GM19099 (cell line): ENCODE data around the gene KRT20.

Experiments
- POLR2A ChIP-seq: IDR thresholded peaks from 3 replicates; pipeline ENCODE4 v1.6.1; 2011; ENCODE audit warnings: low read depth; ENCODE audit not compliant: insufficient read length; ENCODE audit errors: extremely low read depth

The KRT20 gene

GRCh38 chr17:40872416-40872815 lies 12.6 kb downstream of the KRT20 start:
- TF ChIP-seq POLR2A: no peak

DNA sequence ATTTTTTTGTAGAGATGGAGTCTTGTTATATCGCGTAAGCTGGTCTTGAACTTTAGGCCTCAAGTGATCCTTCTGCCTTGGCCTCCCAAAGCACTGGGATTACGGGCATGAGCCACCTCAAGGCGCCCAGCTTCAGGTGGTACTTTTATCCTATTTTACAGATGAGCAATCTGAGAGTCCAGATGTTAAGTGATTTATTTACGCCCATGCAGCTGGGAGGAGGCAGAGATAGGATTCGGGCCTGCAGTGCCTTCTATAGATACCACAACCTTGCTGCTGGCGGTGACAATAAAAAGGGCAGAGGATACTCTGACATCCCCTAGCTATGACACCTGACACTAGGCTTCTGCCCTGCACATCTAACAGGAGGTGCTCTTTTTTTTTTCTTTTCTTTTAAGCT lies 13.7 kb downstream of the KRT20 start:
- no peak for TF ChIP-seq POLR2A

- no peak for TF ChIP-seq POLR2A
Observed at GRCh38 chr17:40870136-40870535, 14.9 kb downstream of the KRT20 start.

DNA sequence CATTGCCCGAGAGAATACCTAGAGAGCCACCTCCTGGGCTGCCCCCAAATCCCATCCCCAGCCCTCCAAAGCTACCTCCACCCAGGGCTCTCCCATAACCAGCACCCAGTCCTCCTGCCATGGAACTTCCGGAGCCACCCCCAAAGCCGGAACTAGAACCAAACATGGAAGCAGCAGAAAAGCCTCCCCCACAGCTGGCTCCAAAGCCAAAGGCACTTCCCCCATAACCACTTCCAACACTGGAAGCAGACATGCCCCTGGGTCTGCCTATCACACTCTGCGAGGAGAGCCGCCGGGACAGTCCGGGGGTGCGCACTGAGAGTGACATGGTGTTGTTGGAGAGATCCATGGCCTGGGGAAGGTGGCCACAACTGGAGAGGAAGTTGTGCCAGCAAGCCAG lies 18.2 kb downstream of the KRT20 start, which contains the start of gene KRT12:
TSS of gene KRT12 (minus strand) at position 386 of the 400 bp plus-strand sequence. CDS start at position 349, 37 bp downstream.
- no peak for TF ChIP-seq POLR2A

- no peak for TF ChIP-seq POLR2A
Observed at GRCh38 chr17:40864661-40865390, 20.2 kb downstream of the KRT20 start.

DNA sequence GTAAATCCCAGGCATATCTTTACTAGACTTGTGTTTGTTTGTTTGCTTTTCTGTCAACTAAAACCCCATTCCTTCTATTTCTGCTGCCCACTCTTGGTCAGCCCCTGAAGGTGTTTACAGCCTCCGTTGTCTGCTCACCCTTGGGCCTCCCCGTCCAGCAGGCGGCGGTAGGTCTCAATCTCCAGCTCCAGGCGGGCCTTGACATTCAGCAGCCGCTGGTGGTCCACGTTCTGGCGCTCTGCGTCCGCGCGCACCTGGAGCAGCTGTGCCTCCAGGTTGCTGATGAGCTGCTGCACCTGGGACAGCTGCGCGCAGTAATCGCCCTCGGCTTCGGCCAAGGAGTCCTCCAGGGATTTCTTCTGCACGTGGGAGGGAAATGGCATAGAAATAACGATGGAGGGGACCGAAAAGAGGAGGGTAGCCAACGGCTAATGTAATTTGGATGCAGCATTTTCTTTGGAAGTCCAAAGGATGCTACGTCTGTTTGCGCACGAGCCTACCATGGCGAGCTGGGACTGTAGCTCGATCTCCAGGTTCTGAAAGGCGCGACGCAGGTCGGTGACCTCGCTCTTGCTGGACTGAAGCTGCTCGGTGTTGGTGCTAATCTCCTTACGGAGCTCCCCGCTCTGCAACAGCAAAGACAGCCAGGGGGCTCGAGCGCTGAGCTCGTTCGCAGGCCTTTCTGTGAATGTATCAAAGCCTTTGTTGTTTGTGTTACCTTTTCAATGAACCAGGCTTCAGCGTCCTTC lies 21.9 kb downstream of the KRT20 start:
- no peak for TF ChIP-seq POLR2A

GRCh38 chr17:40859536-40859935 lies 25.5 kb downstream of the KRT20 start:
- no peak for TF ChIP-seq POLR2A

GRCh38 chr17:40857535-40857934 lies 27.5 kb downstream of the KRT20 start:
- no peak for TF ChIP-seq POLR2A

DNA sequence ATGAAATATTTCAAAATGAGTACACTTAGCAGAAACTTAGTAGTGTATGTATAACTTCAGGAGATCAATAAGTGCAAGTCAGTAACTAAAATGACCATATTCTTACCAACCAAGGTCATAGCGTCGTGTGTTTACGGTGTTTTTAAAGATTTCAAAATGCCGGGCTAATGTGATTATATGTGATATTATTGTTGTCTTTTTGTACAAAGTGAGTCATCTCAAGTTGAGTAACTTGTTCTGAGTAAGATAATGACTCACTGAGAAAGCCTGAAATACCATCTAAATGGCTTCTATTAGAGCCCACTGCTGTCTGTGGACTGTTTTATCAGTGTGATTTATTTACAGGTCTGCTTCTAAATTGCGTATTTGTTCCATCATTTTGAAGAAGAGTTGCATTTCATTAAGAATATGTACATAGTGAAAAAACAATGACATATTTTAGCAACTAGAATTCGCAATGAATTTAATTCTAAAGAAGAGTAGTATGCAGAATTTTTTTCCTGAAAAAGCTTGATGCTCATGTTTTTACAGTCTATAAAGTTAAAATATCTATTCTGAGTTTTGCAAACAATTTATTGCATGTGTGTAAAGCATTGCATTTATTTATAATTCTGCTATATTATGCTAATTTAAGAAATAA lies 30.7 kb downstream of the KRT20 start:
- no peak for TF ChIP-seq POLR2A

DNA sequence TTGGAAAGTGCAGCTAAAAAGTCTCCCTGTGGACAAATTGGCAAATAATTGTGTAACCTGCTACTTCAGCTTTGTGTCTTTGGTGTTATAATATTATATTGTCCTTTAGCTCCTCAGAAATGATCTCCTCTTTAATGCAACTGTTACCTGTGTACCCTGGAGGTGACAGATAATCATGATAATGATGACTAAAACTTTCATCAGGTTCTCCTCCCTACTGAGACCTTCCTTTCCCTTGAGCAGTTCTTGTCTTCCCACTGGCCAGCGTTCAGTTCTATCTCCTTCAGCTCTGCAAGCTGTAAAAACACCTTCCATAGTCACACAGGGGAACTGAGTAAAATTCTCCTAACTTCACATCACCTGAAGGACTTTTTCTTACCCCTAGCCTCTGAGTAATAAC lies 32.7 kb downstream of the KRT20 start:
- TF ChIP-seq POLR2A: no peak

DNA sequence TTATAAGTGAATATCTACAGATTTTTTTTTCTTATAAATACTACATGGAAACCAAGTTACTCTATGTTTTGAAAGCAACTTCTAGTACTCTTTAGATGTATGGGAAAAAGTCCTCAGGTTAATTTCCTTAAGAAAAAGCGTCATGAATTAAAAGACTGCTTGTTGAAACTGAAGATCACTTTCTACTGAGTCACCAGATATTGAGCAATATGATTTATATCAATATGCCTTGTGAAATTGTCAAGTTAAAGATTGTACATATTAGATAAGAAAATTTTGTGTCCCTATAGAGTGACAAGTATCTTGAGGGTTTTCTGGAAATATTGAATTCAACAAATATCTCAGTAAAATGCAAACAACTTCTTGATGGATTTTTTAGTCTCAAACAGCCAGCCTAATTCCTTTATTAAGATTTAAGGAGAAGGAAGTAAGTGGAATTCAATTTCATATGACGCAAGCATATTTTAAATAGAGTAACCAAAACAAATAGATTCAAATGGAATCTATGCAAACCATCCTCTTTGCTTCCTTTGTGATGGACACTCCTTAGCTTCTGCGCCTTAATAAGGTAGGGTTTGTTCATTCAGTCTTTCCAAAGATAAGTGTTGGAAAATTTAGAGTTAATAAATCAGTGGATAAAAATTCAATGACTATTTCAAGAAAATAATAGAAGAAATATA lies 34.6 kb downstream of the KRT20 start:
- no peak for TF ChIP-seq POLR2A

GRCh38 chr17:40849723-40850122 lies 35.3 kb downstream of the KRT20 start:
- TF ChIP-seq POLR2A: no peak

GRCh38 chr17:40848583-40849235 lies 36.3 kb downstream of the KRT20 start:
- no peak for TF ChIP-seq POLR2A

DNA sequence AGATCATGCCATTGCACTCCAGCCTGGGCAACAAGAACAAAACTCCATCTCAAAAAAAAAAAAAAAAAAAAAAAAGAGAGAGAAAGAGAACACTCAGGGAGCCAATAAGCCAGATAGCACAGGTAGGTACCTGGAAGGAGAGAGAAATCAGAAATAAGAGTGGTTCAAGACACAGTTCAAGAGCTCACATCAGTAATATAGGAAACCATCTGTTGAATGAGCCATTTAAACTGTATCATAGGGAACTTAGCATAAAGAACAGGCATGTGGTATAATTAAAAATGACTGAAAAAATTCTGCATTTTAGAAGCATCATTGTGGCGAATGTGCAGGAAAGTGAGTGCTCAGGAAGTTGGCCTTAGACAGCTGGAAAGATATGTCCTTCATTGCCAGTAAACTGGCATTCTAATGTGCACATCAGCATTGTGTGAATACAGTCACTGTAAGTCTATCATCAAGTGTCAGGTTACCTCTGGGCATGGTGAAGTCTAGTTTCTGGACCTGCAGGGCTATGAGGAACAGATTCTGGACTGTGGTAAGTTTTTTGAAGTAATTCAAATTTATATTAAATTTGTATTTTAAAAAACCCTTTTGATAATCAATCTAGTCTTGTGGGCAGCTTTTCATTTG lies 38.4 kb downstream of the KRT20 start:
- TF ChIP-seq POLR2A: no peak
